CD4-positive, alpha-beta T cell treated with Interleukin-6 at 100 ng/mL for 8 hours (primary cell): Measurements from ENCODE around the gene ELF1.
"Not testable (repeated sequence)": the region's sequence is repeated elsewhere in the genome, so short reads cannot be mapped to it uniquely, and the experiment has no call there.

Source experiments
- DNase-seq: peaks from one replicate; pipeline ENCODE4 v3.0.0-alpha.2; 2020; ENCODE audit warnings: mixed read lengths, low spot score

ELF1 gene

GRCh38 chr13:40933508-40934204 is 85.5 kb downstream of the ELF1 start:
- DNase-seq = no peak

GRCh38 chr13:40932252-40932651 is 86.9 kb downstream of the ELF1 start:
- DNase-seq = no peak

GRCh38 chr13:40931719-40932118 is 87.4 kb downstream of the ELF1 start:
- no peak for DNase-seq

- not testable (repeated sequence) for DNase-seq
These were observed 89.2 kb downstream of the ELF1 start for GRCh38 chr13:40929883-40930282.

- no peak for DNase-seq
These were observed 90.1 kb downstream of the ELF1 start for GRCh38 chr13:40928980-40929379.

- no peak for DNase-seq
These were observed 91.2 kb downstream of the ELF1 start for GRCh38 chr13:40927929-40928328.

GRCh38 chr13:40923867-40924266 is 95.2 kb downstream of the ELF1 start:
- DNase-seq = no peak

- DNase-seq = no peak
These were observed 96.6 kb downstream of the ELF1 start for GRCh38 chr13:40922437-40923040.

GRCh38 chr13:40920826-40921225 is 98.3 kb downstream of the ELF1 start:
- no peak for DNase-seq

- DNase-seq = not testable (repeated sequence)
These were observed 99.2 kb downstream of the ELF1 start for GRCh38 chr13:40919901-40920300.

- no peak for DNase-seq
These were observed 102.7 kb downstream of the ELF1 start for GRCh38 chr13:40916207-40916998.

- not testable (repeated sequence) for DNase-seq
These were observed 104.3 kb downstream of the ELF1 start for GRCh38 chr13:40914863-40915262.

GRCh38 chr13:40911341-40911740 is 107.8 kb downstream of the ELF1 start:
- DNase-seq = no peak

- no peak for DNase-seq
These were observed 108.6 kb downstream of the ELF1 start for GRCh38 chr13:40910324-40911050.

- not testable (repeated sequence) for DNase-seq
These were observed 109.4 kb downstream of the ELF1 start for GRCh38 chr13:40909541-40910200.

- DNase-seq = no peak
These were observed 110.6 kb downstream of the ELF1 start for GRCh38 chr13:40908546-40908945.

- DNase-seq = not testable (repeated sequence)
These were observed 118.1 kb downstream of the ELF1 start for GRCh38 chr13:40901032-40901431.

GRCh38 chr13:40900568-40900967 is 118.5 kb downstream of the ELF1 start:
- not testable (repeated sequence) for DNase-seq

- DNase-seq = no peak
These were observed 122.1 kb downstream of the ELF1 start for GRCh38 chr13:40897053-40897452.

- DNase-seq = no peak
These were observed 123.6 kb downstream of the ELF1 start for GRCh38 chr13:40895227-40896184.

- not testable (repeated sequence) for DNase-seq
These were observed 125.5 kb downstream of the ELF1 start for GRCh38 chr13:40893573-40893972.
